ENCODE results near the gene USP12. TPM values are rescaled to one million over a fixed set of nuclear protein-coding genes. Genes with fewer than 3 reads are reported as not detected.
"Not testable (repeated sequence)": the region's sequence is repeated elsewhere in the genome, so short reads cannot be mapped to it uniquely, and the experiment has no call there.

Gene USP12
- total and polyA plus RNA-seq, 2 donors from 2014 or later: 15.0 to 27.5 TPM

GRCh38 chr13:27149702-27150101 is 21.9 kb downstream of the USP12 start:
- no peak overlapping the region for H3K9ac ChIP-seq (ENCODE audit: low read length in 3 of 3)
- H3K36me3 ChIP-seq (ENCODE audit: control insufficient read depth in 2 of 3, insufficient read depth in 3 of 3, low read length in 3 of 3): no peaks in the 10 kb centered on the region
- no peak overlapping the region for H3K27ac ChIP-seq (ENCODE audit: low read depth in 2 of 2, low read length in 2 of 2)
- intact Hi-C loops (cut with DNase I): no loop called here
- no peak overlapping the region for H3K4me3 ChIP-seq (ENCODE audit: low read length in 3 of 3)
- no peaks in the 10 kb centered on the region for H3K27me3 ChIP-seq (ENCODE audit: control insufficient read depth, insufficient read depth, low read length)
- peaks cover 0 to 12% (median 0%) of the 10 kb centered on the region in 3 donors for H3K4me1 ChIP-seq (ENCODE audit: control insufficient read depth in 2 of 3, insufficient read depth in 2 of 3, low read depth in 1 of 3, low read length in 3 of 3)
- no peak for DNase-seq
- TF ChIP-seq CTCF (IDR thresholded peaks at IDR 0.05; ENCODE audit: borderline replicate concordance, extremely low read depth, insufficient read depth): no peak
- no peaks in the 10 kb centered on the region for H3K9me3 ChIP-seq (ENCODE audit: control insufficient read depth in 2 of 3, insufficient read depth in 1 of 3, low read length in 3 of 3)
- FAIRE-seq: no peak

GRCh38 chr13:27148900-27149299 is 22.7 kb downstream of the USP12 start:
- H3K27ac ChIP-seq (ENCODE audit: low read depth in 2 of 2, low read length in 2 of 2): no peak overlapping the region
- no peaks in the 10 kb centered on the region for H3K9me3 ChIP-seq (ENCODE audit: control insufficient read depth in 2 of 3, insufficient read depth in 1 of 3, low read length in 3 of 3)
- TF ChIP-seq CTCF (IDR thresholded peaks at IDR 0.05; ENCODE audit: borderline replicate concordance, extremely low read depth, insufficient read depth): no peak
- intact Hi-C loops (cut with DNase I): no loop called here
- no peaks in the 10 kb centered on the region for H3K36me3 ChIP-seq (ENCODE audit: control insufficient read depth in 2 of 3, insufficient read depth in 3 of 3, low read length in 3 of 3)
- H3K4me1 ChIP-seq (ENCODE audit: control insufficient read depth in 2 of 3, insufficient read depth in 2 of 3, low read depth in 1 of 3, low read length in 3 of 3): peaks cover 0 to 9% (median 0%) of the 10 kb centered on the region in 3 donors
- H3K9ac ChIP-seq (ENCODE audit: low read length in 3 of 3): no peak overlapping the region
- H3K4me3 ChIP-seq (ENCODE audit: low read length in 3 of 3): no peak overlapping the region
- FAIRE-seq (no peak), DNase-seq (no peak)
- H3K27me3 ChIP-seq (ENCODE audit: control insufficient read depth, insufficient read depth, low read length): no peaks in the 10 kb centered on the region

GRCh38 chr13:27147530-27148170 is 24.0 kb downstream of the USP12 start:
- no peak for FAIRE-seq
- intact Hi-C loops (cut with DNase I): no loop called here
- no peak for DNase-seq
- H3K9me3 ChIP-seq (ENCODE audit: control insufficient read depth in 2 of 3, insufficient read depth in 1 of 3, low read length in 3 of 3): no peaks in the 10 kb centered on the region
- H3K4me3 ChIP-seq (ENCODE audit: low read length in 3 of 3): no peak overlapping the region
- H3K27me3 ChIP-seq (ENCODE audit: control insufficient read depth, insufficient read depth, low read length): no peaks in the 10 kb centered on the region
- H3K36me3 ChIP-seq (ENCODE audit: control insufficient read depth in 2 of 3, insufficient read depth in 3 of 3, low read length in 3 of 3): no peaks in the 10 kb centered on the region
- H3K4me1 ChIP-seq (ENCODE audit: control insufficient read depth in 2 of 3, insufficient read depth in 2 of 3, low read depth in 1 of 3, low read length in 3 of 3): peaks cover 0 to 9% (median 0%) of the 10 kb centered on the region in 3 donors
- no peak overlapping the region for H3K27ac ChIP-seq (ENCODE audit: low read depth in 2 of 2, low read length in 2 of 2)
- TF ChIP-seq CTCF (IDR thresholded peaks at IDR 0.05; ENCODE audit: borderline replicate concordance, extremely low read depth, insufficient read depth): no peak
- H3K9ac ChIP-seq (ENCODE audit: low read length in 3 of 3): no peak overlapping the region

GRCh38 chr13:27141746-27142145 is 29.9 kb downstream of the USP12 start:
- Histone ChIP-seq H3K9ac (ENCODE audit: low read length in 3 of 3) (no peak overlapping the region), H3K27me3 (ENCODE audit: control insufficient read depth, insufficient read depth, low read length) (no peaks in the 10 kb centered on the region), H3K27ac (ENCODE audit: low read depth in 2 of 2, low read length in 2 of 2) (no peak overlapping the region), H3K4me3 (ENCODE audit: low read length in 3 of 3) (no peak overlapping the region), H3K4me1 (ENCODE audit: control insufficient read depth in 2 of 3, insufficient read depth in 2 of 3, low read depth in 1 of 3, low read length in 3 of 3) (peaks cover 0 to 3% (median 0%) of the 10 kb centered on the region in 3 donors), H3K36me3 (ENCODE audit: control insufficient read depth in 2 of 3, insufficient read depth in 3 of 3, low read length in 3 of 3) (no peaks in the 10 kb centered on the region), H3K9me3 (ENCODE audit: control insufficient read depth in 2 of 3, insufficient read depth in 1 of 3, low read length in 3 of 3) (no peaks in the 10 kb centered on the region)
- no peak for TF ChIP-seq CTCF (IDR thresholded peaks at IDR 0.05; ENCODE audit: borderline replicate concordance, extremely low read depth, insufficient read depth)
- DNase-seq (no peak), FAIRE-seq (no peak)
- intact Hi-C loops (cut with DNase I): no loop called here

GRCh38 chr13:27141159-27141558 is 30.5 kb downstream of the USP12 start:
- intact Hi-C loops (cut with DNase I); H3K36me3 ChIP-seq (ENCODE audit: control insufficient read depth in 2 of 3, insufficient read depth in 3 of 3, low read length in 3 of 3); H3K4me3 ChIP-seq (ENCODE audit: low read length in 3 of 3); H3K9ac ChIP-seq (ENCODE audit: low read length in 3 of 3); H3K4me1 ChIP-seq (ENCODE audit: control insufficient read depth in 2 of 3, insufficient read depth in 2 of 3, low read depth in 1 of 3, low read length in 3 of 3); H3K27me3 ChIP-seq (ENCODE audit: control insufficient read depth, insufficient read depth, low read length); H3K27ac ChIP-seq (ENCODE audit: low read depth in 2 of 2, low read length in 2 of 2); H3K9me3 ChIP-seq (ENCODE audit: control insufficient read depth in 2 of 3, insufficient read depth in 1 of 3, low read length in 3 of 3); DNase-seq; FAIRE-seq: not testable (repeated sequence)
